Coronary artery (tissue), 2 donors: ENCODE measurements around the gene NDUFB4.

Experiments used
- DNase-seq: peaks from one replicate; pipeline ENCODE4 v3.0.0-alpha.2; 2017; ENCODE audit warnings: low spot score
- H3K27ac ChIP-seq, 2 donors: fragments of 200-600 bp; sonication (generic); one replicate each; pipeline ENCODE4 v1.5.1; 2016 to 2019
- H3K4me3 ChIP-seq: fragments of 200-600 bp; sonication (generic); 2 replicates; pipeline ENCODE4 v1.5.1; 2016; ENCODE audit warnings: mild to moderate bottlenecking, moderate library complexity
- CTCF ChIP-seq: fragments of 200-600 bp; sonication (generic); IDR thresholded peaks from one replicate; pipeline ENCODE4 v1.5.1; 2019; ENCODE audit warnings: antibody characterized with exemption

Gene NDUFB4

GRCh38 chr3:120587332-120587975 is 8.7 kb upstream of the NDUFB4 start:
- TF ChIP-seq CTCF, result no peak
- no peak overlapping the region for H3K27ac ChIP-seq
- H3K4me3 ChIP-seq, result no peak overlapping the region
- no peak for DNase-seq

GRCh38 chr3:120595788-120596115 is 384 bp upstream of the NDUFB4 start:
- H3K4me3 ChIP-seq, result peak overlapping the region; percentile 82
- no peak for DNase-seq
- TF ChIP-seq CTCF, result no peak
- peak overlapping the region; percentile 80 to 92 for H3K27ac ChIP-seq

- peak overlapping the region; percentile 82 for H3K4me3 ChIP-seq
- peak overlapping the region; percentile 80 to 92 for H3K27ac ChIP-seq
- TF ChIP-seq CTCF, result no peak
- no peak for DNase-seq
These were observed 702 bp downstream of the NDUFB4 start for GRCh38 chr3:120596853-120597223.

GRCh38 chr3:120597445-120598049 is 1.4 kb downstream of the NDUFB4 start:
- DNase-seq, result no peak
- peak overlapping the region in 1 of 2 donors; percentile 80 for H3K27ac ChIP-seq
- no peak for TF ChIP-seq CTCF
- H3K4me3 ChIP-seq, result peak overlapping the region; percentile 82

GRCh38 chr3:120599211-120599610 is 3.1 kb downstream of the NDUFB4 start:
- H3K27ac ChIP-seq, result no peak overlapping the region
- no peak for DNase-seq
- TF ChIP-seq CTCF, result no peak

GRCh38 chr3:120601554-120601953 is 5.4 kb downstream of the NDUFB4 start:
- DNase-seq, result no peak
- no peak for TF ChIP-seq CTCF
- no peak overlapping the region for H3K4me3 ChIP-seq
- no peak overlapping the region for H3K27ac ChIP-seq

More at GRCh38 chr3:120599211-120599610, 3.1 kb downstream of the NDUFB4 start:
- H3K4me3 ChIP-seq, result peak overlapping the region; percentile 5

- no peak for TF ChIP-seq CTCF
- no peak overlapping the region for H3K27ac ChIP-seq
- DNase-seq, result no peak
- H3K4me3 ChIP-seq, result no peak overlapping the region
These were observed 6.5 kb downstream of the NDUFB4 start for GRCh38 chr3:120602682-120603081.
